Embryonic facial prominence (tissue), 1 donor: ENCODE results near the gene SLC38A9.

Experiments
- DNase-seq: peaks from one replicate; pipeline ENCODE4 v3.0.0-alpha.2; 2016; ENCODE audit errors: extremely low spot score

Gene SLC38A9

GRCh38 chr5:55583578-55583977 is 128.5 kb downstream of the SLC38A9 start:
- no peak for DNase-seq

GRCh38 chr5:55582256-55582655 is 129.9 kb downstream of the SLC38A9 start:
- no peak for DNase-seq

DNA sequence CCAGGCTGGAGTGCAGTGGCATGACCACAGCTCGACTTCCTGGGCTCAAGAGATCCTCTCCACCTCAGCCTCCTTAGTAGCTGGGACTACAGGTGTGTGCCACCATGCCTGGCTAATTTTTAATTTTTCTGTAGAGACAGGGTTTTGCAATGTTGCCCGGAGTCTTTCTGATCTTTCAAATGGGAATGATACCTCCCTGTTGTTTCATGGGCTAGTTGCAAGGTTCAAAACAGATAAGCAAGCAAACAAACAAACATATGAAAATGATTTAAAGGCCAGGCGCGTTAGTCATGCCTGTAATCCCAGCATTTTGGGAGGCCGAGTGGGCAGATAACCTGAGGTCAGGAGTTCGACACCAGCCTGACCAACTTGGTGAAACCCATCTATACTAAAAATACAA is 132.1 kb downstream of the SLC38A9 start:
- DNase-seq = no peak

DNA sequence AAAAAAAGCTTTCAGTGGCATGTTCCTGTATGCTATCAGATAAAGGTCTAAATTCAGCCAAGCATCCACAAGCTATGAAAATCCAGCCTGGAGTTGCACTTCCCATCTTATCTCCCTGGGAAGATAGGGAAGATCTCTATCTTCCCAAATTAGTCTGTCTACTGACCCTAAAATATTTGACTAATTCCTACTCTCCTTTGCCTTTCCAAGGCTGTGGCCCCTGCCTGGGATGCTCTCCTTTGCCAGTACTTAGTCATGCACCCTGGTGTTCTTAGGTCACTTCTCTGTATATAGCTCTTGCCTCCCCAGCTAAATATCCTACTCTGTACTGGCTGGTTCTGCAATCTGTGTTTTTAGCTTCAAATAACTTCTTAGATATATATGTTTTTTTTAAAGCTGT is 133.4 kb downstream of the SLC38A9 start:
- DNase-seq = no peak

DNA sequence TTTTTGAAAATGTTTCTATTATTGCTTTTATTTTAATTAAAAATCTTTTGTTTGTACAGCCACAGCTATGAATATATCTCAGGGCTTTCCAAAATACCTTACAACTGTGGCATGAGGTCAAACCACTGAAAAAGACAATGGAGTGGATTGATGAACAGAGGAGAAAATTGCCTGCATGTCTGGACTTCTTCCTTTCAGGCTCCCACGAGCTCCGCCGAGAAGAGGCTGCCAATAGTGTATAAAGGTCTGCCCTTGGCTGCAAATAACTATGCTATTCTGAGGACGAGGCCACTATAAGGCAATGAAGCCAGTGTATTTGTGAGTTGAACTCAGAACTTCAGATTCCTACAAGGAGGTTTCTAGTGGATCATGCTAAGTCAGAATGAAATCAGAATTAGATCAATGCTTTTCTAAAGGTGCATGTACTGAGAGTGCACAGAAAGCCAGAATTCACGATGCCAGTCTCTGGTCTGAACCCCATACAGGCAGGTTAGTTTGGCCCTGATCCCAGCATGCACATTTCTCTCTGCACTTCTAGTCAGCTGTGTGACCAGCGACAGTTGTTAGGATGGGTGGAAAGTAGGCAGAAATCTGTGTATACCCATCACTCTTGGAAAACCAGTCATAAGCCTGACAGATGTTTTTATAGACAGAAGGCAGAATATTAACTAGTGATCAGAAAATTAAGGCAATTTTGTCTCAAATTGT is 134.6 kb downstream of the SLC38A9 start:
- no peak for DNase-seq

- no peak for DNase-seq
Measured at GRCh38 chr5:55576661-55577060, 135.5 kb downstream of the SLC38A9 start.
